GM12873 (cell line): ENCODE measurements around the gene SYNPR.

Experiments used
- CTCF ChIP-seq: IDR thresholded peaks from 2 replicates; pipeline ENCODE4 v1.5.1; 2012; ENCODE audit warnings: low read depth, mild to moderate bottlenecking, moderate library complexity, low read length, control low read depth; ENCODE audit not compliant: insufficient read depth; ENCODE audit errors: missing control alignments

SYNPR gene

GRCh38 chr3:63528325-63529000 is 250.4 kb downstream of the SYNPR start:
- no peak for TF ChIP-seq CTCF

- TF ChIP-seq CTCF: no peak
These were observed 254.4 kb downstream of the SYNPR start for GRCh38 chr3:63532521-63532920.

DNA sequence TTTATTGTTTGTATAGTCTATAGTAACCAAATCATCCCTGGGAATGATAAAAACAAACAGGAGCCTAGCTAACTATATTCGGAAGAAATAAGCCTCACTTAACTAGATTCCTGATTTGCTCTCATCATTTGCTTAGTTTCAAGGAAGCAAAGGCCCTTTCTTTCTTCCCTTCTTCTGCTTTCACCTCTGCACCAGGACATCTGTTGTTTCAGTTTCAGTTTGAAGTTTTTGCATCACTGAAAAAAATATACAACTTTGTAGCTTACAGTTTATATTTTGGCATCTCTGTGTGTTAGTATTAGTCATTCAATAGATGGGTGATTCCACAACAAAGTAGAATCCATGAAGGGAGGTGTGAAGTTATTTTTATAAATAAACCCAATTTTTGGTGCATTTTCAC is 260.8 kb downstream of the SYNPR start:
- TF ChIP-seq CTCF: no peak

- TF ChIP-seq CTCF: no peak
These were observed 277.7 kb downstream of the SYNPR start for GRCh38 chr3:63555767-63556166.

GRCh38 chr3:63556401-63556800 is 278.3 kb downstream of the SYNPR start:
- no peak for TF ChIP-seq CTCF

- TF ChIP-seq CTCF: no peak
These were observed 279.8 kb downstream of the SYNPR start for GRCh38 chr3:63557912-63558311.

- no peak for TF ChIP-seq CTCF
These were observed 281.8 kb downstream of the SYNPR start for GRCh38 chr3:63559884-63560283.
